GM23248 (cell line): Measurements from ENCODE around the gene TMEM219.

Experiments
- EZH2 ChIP-seq: fragments of 200-600 bp; sonication (generic); IDR thresholded peaks from 2 replicates; pipeline ENCODE4 v1.6.1; 2018; ENCODE audit warnings: antibody characterized with exemption, mild to moderate bottlenecking; ENCODE audit not compliant: insufficient read depth, poor library complexity, severe bottlenecking
- EZH2phosphoT487 ChIP-seq: fragments of 200-600 bp; sonication (generic); IDR thresholded peaks from 2 replicates; pipeline ENCODE4 v1.6.1; 2018; ENCODE audit warnings: antibody characterized with exemption, moderate library complexity, mild to moderate bottlenecking, low read depth; ENCODE audit not compliant: insufficient read depth

DNA sequence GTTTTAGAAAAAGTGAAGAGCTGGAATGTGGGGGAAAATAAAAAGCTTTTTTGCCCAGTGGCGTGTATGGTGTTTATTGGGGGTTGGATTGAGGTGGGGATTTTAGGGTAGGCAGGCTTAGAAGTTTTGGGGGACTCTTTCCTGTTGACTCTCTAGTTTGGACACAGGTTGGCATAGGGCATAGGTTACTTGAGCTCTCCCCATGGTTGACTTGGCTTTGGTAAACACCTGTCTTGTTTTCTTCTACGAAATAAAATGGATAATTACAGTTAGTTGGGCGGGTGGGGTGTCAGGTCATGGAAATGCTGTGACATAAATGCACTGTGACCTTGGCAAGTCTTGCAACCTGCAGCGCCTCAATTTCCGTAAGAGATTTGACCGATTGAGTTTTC, 11.1 kb downstream of the TMEM219 start:
- TF ChIP-seq EZH2phosphoT487, result no peak
- no peak for TF ChIP-seq EZH2
